Liver (tissue), 9 donors: ENCODE measurements around the gene TEFM. TPM values are rescaled to one million over a fixed set of nuclear protein-coding genes. Genes with fewer than 3 reads are reported as not detected.

ENCODE experiments used
- DNase-seq: peaks from one replicate; pipeline ENCODE4 v3.0.0-alpha.2; 2017; ENCODE audit warnings: low spot score
- H3K27ac ChIP-seq, 2 donors: one replicate each; pipeline ENCODE4 v1.7.0; 2013; ENCODE audit warnings: inconsistent platforms in 2 of 2, low read length in 2 of 2, control low read depth in 1 of 2, low read depth in 1 of 2, mild to moderate bottlenecking in 1 of 2
- H3K27me3 ChIP-seq, 4 donors: one replicate each; pipeline versions ENCODE4 v1.6.1 to v1.7.0; 2013; ENCODE audit warnings: low read length in 3 of 4, inconsistent platforms in 1 of 4, mild to moderate bottlenecking in 1 of 4, moderate library complexity in 1 of 4; ENCODE audit not compliant: control insufficient read depth in 4 of 4, insufficient read depth in 4 of 4
- H3K36me3 ChIP-seq, 4 donors: one replicate each; pipeline versions ENCODE4 v1.6.1 to v1.7.0; 2013; ENCODE audit warnings: low read length in 3 of 4, mild to moderate bottlenecking in 3 of 4, low read depth in 1 of 4, moderate library complexity in 1 of 4; ENCODE audit not compliant: control insufficient read depth in 4 of 4, insufficient read depth in 3 of 4
- H3K4me1 ChIP-seq, 4 donors: one replicate each; pipeline versions ENCODE4 v1.6.1 to v1.7.0; 2013; ENCODE audit warnings: low read length in 3 of 4, mild to moderate bottlenecking in 3 of 4, moderate library complexity in 1 of 4; ENCODE audit not compliant: control insufficient read depth in 4 of 4, insufficient read depth in 4 of 4
- H3K4me3 ChIP-seq, 3 donors: one replicate each; pipeline versions ENCODE4 v1.6.1 to v1.7.0; 2013; ENCODE audit warnings: low read length in 3 of 3, control low read depth in 1 of 3, low read depth in 1 of 3, mild to moderate bottlenecking in 1 of 3
- H3K9ac ChIP-seq, 2 donors: one replicate each; pipeline ENCODE4 v1.7.0; 2013; ENCODE audit warnings: low read length in 2 of 2, mild to moderate bottlenecking in 2 of 2, moderate library complexity in 2 of 2, control low read depth in 1 of 2, low read depth in 1 of 2
- H3K9me3 ChIP-seq, 4 donors: one replicate each; pipeline versions ENCODE4 v1.6.1 to v1.7.0; 2013; ENCODE audit warnings: low read length in 3 of 4; ENCODE audit not compliant: control insufficient read depth in 4 of 4
- FOXA2 ChIP-seq: IDR thresholded peaks from 2 replicates; pipeline ENCODE4 v1.6.1; 2016; ENCODE audit warnings: antibody characterized with exemption
- GABPA ChIP-seq, 2 donors: IDR thresholded peaks in 1 of 2; conservative IDR thresholded peaks in 1 of 2; 2 replicates each; pipeline ENCODE4 v1.6.1; 2016; ENCODE audit warnings: antibody characterized with exemption in 2 of 2, mild to moderate bottlenecking in 1 of 2, moderate library complexity in 1 of 2
- HNF4A ChIP-seq, 2 donors: conservative IDR thresholded peaks; 2 replicates each; pipeline ENCODE4 v1.6.1; 2016; ENCODE audit warnings: antibody characterized with exemption in 2 of 2, mild to moderate bottlenecking in 2 of 2
- JUND ChIP-seq, 2 donors: IDR thresholded peaks; 2 replicates each; pipeline ENCODE4 v1.6.1; 2016; ENCODE audit warnings: antibody characterized with exemption in 2 of 2
- NR2F2 ChIP-seq: IDR thresholded peaks from 2 replicates; pipeline ENCODE4 v1.6.1; 2016; ENCODE audit warnings: antibody characterized with exemption
- RAD21 ChIP-seq, 2 donors: IDR thresholded peaks; 2 replicates each; pipeline ENCODE4 v1.6.1; 2016; ENCODE audit warnings: antibody characterized with exemption in 2 of 2, mild to moderate bottlenecking in 2 of 2
- SP1 ChIP-seq: IDR thresholded peaks from 2 replicates; pipeline ENCODE4 v1.6.1; 2018; ENCODE audit warnings: antibody characterized with exemption, mild to moderate bottlenecking
- TAF1 ChIP-seq: conservative IDR thresholded peaks from 2 replicates; pipeline ENCODE4 v1.6.1; 2016; ENCODE audit warnings: antibody characterized with exemption, mild to moderate bottlenecking
- YY1 ChIP-seq: IDR thresholded peaks from 2 replicates; pipeline ENCODE4 v1.6.1; 2016; ENCODE audit warnings: antibody characterized with exemption, mild to moderate bottlenecking
- ZBTB33 ChIP-seq: IDR thresholded peaks from 2 replicates; pipeline ENCODE4 v1.6.1; 2016; ENCODE audit warnings: antibody characterized with exemption
- WGBS: extraction: QIAGEN DNeasy Blood & Tissue Kit; methylation state at CpG from one replicate; pipeline ENCODE4 v1.1.7; 2013; 5-methylcytosine and 5-hydroxymethylcytosine counted together
- polyA plus RNA-seq, 2 donors: library from polyadenylated mRNA; stranded (reverse) in 1 of 2; unstranded in 1 of 2; fragments of 200-250 nt in 1 of 2; fragments of >200 nt in 1 of 2; fragmentation: Nextera tagmentation in 1 of 2; extraction: Ambion mirVana in 1 of 2; gene quantifications; one replicate each; pipeline versions ENCODE4 v1.2.1 to v1.2.3, GENCODE V29; 2013 to 2015
- total RNA-seq, 2 donors: library from RNA; depleted of rRNA; stranded (reverse); fragments of >200 nt; gene quantifications; one replicate each; pipeline ENCODE4 v1.2.3, GENCODE V29; 2014
- TF ChIP-seq, protein P1 (sequence below): IDR thresholded peaks from 2 replicates; pipeline ENCODE4 v1.6.1; 2016; ENCODE audit warnings: antibody characterized with exemption, mild to moderate bottlenecking
- TF ChIP-seq, protein P2 (sequence below): IDR thresholded peaks from 2 replicates; pipeline ENCODE4 v1.6.1; 2016; ENCODE audit warnings: antibody characterized with exemption
- TF ChIP-seq, protein P3 (sequence below): IDR thresholded peaks from 2 replicates; pipeline ENCODE4 v1.6.1; 2016; ENCODE audit warnings: antibody characterized with exemption
- donor health status: healthy.
- donor health status: healthy.
- donor health status: healthy.
- donor health status: healthy.
- donor health status: healthy.

TEFM gene
- total and polyA plus RNA-seq, 4 donors, result 5.1 to 16.7 (median 10.5) TPM

GRCh38 chr17:30926516-30926915 lies 20.5 kb upstream of the TEFM start (continued):
- no peak for TF ChIP-seq SP1

- Histone ChIP-seq H3K4me3 (no peak overlapping the region), H3K9ac (no peak overlapping the region), H3K27me3 (no peaks in the 10 kb centered on the region), H3K4me1 (peaks cover 5 to 16% (median 8%) of the 10 kb centered on the region in 4 donors), H3K36me3 (peaks cover 0 to 2% (median 0%) of the 10 kb centered on the region in 4 donors), H3K27ac (no peak overlapping the region), H3K9me3 (no peaks in the 10 kb centered on the region)
- DNase-seq, result no peak
- TF ChIP-seq TAF1, result no peak
- TF ChIP-seq HNF4A (conservative IDR thresholded peaks at IDR 0.05), result no peak
- TF ChIP-seq, protein P1, sequence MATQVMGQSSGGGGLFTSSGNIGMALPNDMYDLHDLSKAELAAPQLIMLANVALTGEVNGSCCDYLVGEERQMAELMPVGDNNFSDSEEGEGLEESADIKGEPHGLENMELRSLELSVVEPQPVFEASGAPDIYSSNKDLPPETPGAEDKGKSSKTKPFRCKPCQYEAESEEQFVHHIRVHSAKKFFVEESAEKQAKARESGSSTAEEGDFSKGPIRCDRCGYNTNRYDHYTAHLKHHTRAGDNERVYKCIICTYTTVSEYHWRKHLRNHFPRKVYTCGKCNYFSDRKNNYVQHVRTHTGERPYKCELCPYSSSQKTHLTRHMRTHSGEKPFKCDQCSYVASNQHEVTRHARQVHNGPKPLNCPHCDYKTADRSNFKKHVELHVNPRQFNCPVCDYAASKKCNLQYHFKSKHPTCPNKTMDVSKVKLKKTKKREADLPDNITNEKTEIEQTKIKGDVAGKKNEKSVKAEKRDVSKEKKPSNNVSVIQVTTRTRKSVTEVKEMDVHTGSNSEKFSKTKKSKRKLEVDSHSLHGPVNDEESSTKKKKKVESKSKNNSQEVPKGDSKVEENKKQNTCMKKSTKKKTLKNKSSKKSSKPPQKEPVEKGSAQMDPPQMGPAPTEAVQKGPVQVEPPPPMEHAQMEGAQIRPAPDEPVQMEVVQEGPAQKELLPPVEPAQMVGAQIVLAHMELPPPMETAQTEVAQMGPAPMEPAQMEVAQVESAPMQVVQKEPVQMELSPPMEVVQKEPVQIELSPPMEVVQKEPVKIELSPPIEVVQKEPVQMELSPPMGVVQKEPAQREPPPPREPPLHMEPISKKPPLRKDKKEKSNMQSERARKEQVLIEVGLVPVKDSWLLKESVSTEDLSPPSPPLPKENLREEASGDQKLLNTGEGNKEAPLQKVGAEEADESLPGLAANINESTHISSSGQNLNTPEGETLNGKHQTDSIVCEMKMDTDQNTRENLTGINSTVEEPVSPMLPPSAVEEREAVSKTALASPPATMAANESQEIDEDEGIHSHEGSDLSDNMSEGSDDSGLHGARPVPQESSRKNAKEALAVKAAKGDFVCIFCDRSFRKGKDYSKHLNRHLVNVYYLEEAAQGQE, result no peak
- WGBS, result 59% methylated on average over 2 of the region's 2 CpGs
Observed at GRCh38 chr17:30924341-30924740, 18.3 kb upstream of the TEFM start.

GRCh38 chr17:30922235-30923030 lies 16.4 kb upstream of the TEFM start:
- DNase-seq, result no peak
- Histone ChIP-seq H3K4me3 (peak overlapping the region in 2 of 3 donors; percentile 50 to 61), H3K36me3 (peaks cover 0 to 2% (median 0%) of the 10 kb centered on the region in 4 donors), H3K9ac (no peak overlapping the region), H3K27ac (no peak overlapping the region), H3K9me3 (no peaks in the 10 kb centered on the region), H3K27me3 (no peaks in the 10 kb centered on the region), H3K4me1 (peaks cover 5 to 16% (median 8%) of the 10 kb centered on the region in 4 donors)
- WGBS, result 6% methylated on average over 66 of the region's 66 CpGs
- TF ChIP-seq RAD21 (IDR thresholded peaks at IDR 0.05) (no peak), ZBTB33 (no peak), YY1 (no peak), TAF1 (no peak), NR2F2 (no peak), HNF4A (conservative IDR thresholded peaks at IDR 0.05) (no peak), GABPA (IDR thresholded peaks at IDR 0.05 in 1 of 2, conservative IDR thresholded peaks at IDR 0.05 in 1 of 2) (no peak), FOXA2 (no peak), JUND (IDR thresholded peaks at IDR 0.05) (no peak)
- TF ChIP-seq, protein P1, result no peak
- TF ChIP-seq, protein P2, sequence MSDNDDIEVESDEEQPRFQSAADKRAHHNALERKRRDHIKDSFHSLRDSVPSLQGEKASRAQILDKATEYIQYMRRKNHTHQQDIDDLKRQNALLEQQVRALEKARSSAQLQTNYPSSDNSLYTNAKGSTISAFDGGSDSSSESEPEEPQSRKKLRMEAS, result no peak
- TF ChIP-seq, protein P3, sequence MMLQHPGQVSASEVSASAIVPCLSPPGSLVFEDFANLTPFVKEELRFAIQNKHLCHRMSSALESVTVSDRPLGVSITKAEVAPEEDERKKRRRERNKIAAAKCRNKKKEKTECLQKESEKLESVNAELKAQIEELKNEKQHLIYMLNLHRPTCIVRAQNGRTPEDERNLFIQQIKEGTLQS, result no peak
